Upper lobe of left lung (tissue), 4 donors: ENCODE measurements around the gene NME5.

ENCODE experiments used
- CTCF ChIP-seq, 6 experiments: fragments of 450-650 bp in 4 of 6; fragments of 200-600 bp in 2 of 6; sonication (generic) in 2 of 6; IDR thresholded peaks; one replicate each; pipeline ENCODE4 v1.5.1; 2016 to 2019; ENCODE audit warnings: antibody characterized with exemption in 6 of 6
- POLR2AphosphoS5 ChIP-seq, 2 donors: sonication (generic); formaldehyde crosslinking; IDR thresholded peaks; one replicate each; pipeline ENCODE4 v1.5.1; 2017; ENCODE audit warnings: antibody characterized with exemption in 2 of 2

- TF ChIP-seq POLR2AphosphoS5 (IDR thresholded peaks at IDR 0.05) (no peak), CTCF (IDR thresholded peaks at IDR 0.05) (no peak)
Observed at GRCh38 chr5:138141734-138142133, 2.5 kb upstream of the NME5 start.
